T-helper 1 cell (primary cell): Measurements from ENCODE around the gene TAX1BP1.

Experiments
- DNase-seq, 5 donors: peaks; one replicate each; pipeline ENCODE4 v3.0.0-alpha.2; 2012 to 2020

Gene TAX1BP1

DNA sequence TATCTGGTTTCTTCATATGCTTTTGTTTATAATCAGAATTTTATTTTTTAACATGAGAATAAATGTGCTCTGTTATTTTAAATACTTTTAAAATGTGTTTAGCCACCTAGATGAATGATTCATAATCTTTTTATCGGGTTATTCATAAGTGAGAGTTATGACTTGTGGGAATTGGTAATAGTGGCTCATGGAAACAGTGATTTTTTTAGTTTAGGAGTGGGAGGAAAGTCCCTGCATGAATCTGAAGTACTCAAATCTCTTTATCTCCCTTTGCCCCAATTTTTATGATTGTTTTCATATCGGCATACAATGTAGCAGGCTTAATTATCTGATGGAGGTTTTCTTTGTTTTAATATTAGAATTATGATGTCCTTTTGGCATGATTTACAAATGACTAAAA is 42.9 kb downstream of the TAX1BP1 start:
- DNase-seq, result no peak

GRCh38 chr7:27784399-27785053 is 44.6 kb downstream of the TAX1BP1 start:
- DNase-seq, result peak in 2 of 5 donors; percentile 25 to 31

DNA sequence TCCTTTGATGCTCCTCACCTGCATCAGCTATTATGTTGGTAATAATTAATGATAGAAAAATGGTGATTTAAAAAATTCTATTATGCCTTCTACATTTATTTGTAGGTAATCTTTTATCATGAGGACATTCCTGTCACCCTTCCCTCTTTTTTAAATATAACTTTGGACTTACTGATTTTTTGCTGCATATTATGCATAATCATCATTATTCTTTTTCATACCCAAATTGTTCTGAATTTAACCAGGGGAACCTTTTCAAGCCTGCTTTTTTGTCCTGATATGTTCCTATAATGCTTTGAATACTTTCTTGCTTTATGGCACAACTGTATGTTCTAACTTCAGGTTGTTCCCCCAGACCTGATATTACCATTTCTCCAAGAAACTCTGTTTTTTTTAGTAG is 48.5 kb downstream of the TAX1BP1 start:
- no peak for DNase-seq

- no peak for DNase-seq
These were observed 53.8 kb downstream of the TAX1BP1 start for GRCh38 chr7:27793780-27794179.

DNA sequence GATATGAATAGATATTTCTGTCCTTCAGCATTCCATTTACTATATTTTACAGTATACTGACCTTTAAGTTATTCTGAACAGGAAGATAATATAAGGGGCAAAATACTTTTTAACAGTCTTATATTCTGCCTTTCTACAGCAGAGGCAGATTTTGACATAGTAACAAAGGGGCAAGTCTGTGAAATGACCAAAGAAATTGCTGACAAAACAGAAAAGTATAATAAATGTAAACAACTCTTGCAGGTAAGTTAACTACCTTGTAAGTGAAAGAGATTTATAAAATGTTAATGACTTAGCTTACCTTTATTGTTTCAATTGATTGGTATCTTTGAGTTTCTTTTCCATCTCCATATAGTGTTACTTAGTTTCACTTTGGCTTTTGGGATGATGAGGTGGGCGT is 56.0 kb downstream of the TAX1BP1 start:
- no peak for DNase-seq

GRCh38 chr7:27799212-27799611 is 59.2 kb downstream of the TAX1BP1 start:
- DNase-seq, result no peak

GRCh38 chr7:27802999-27803398 is 63.0 kb downstream of the TAX1BP1 start:
- DNase-seq, result no peak

DNA sequence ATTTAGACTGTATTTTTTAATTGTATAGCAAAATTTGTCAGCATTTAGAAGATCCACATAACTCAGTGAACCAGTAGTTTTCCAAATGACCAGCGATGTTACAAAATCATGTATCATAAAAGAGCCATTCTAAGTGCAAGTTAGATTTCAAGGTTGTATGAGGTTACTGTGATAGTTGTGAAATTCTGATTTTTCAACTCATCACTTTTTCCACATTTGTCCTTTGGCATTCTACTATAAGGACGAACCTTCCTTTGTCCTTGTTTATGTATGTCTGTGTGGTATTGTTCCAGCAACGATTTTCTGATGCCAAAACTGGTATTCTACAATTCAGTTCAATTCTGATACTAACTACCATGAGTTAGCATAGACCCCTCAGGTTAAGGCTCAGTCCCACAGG is 64.2 kb downstream of the TAX1BP1 start:
- DNase-seq, result no peak

DNA sequence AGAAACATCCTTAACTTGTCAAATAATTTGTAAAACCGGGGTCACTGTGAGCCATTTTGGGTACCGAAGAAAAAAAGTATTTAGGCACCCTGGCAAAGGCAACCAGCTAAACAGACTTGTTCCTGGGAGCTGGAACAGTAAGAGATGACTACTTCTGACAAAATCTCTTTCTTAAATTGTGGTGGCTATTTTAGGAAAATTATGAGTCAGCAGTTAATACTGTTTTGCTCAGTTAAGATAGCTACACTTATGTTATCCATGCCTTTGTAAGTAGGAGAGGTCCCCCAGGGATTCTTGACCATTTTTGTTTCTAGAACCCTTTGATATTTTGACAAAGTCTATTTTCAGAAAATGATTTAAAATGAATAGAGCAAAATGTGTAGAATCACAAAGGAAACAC is 68.7 kb downstream of the TAX1BP1 start:
- DNase-seq, result no peak

GRCh38 chr7:27810186-27810585 is 70.2 kb downstream of the TAX1BP1 start:
- no peak for DNase-seq

DNA sequence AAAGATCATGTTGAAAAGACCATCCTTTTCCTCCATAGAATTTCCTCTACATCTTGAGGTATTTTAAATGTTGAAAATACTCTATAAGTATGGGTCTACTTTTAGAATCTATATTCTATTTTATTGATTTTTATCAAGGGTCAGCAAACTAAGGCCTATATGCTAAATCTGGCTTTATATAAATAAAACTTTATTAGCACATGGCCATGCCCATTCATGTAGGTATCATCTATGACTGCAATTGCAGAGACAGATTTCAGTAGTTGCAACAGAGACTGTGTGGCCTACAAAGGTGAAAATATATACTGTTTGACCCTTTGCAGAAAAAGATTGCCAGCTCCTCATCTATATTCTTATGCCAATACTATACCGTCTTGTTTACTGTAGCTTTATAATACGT is 72.7 kb downstream of the TAX1BP1 start:
- DNase-seq, result no peak

DNA sequence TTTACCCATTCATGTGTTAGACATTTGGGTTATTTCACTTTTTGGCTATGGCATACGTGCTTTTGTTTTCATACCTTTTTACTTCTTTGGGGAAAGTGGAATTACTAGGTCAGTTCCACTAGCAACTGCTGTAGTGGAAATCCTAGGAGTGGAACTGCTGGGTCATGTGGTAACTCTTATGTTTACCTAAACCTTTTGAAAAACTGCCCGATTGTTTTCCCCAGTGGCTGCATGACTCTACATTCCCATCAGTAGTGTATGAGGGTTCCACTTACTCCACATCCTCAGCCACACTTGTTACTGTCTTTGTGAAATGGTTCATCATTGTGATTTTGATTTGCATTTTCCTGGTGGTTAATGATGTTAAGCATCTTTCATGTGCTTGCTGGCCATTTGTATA is 82.3 kb downstream of the TAX1BP1 start:
- no peak for DNase-seq

DNA sequence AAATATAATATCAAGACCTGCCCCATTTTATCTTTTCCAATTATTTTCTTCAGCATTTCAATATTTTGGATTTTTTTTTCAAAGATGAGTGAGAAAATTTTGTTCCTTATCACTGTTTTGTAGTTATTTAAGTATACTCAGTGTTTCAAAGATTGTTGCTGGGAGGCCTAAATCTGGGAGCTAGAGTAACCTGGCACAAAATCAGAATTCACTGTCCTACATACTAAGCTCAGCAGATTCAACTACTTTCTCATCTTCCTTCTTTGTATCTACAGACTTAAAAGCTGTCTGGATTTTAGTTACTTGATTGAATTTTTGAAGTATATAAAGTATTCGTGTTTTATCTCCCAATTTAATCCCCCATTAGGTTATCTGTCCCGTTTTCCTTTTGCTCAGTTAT is 85.9 kb downstream of the TAX1BP1 start:
- DNase-seq, result no peak

DNA sequence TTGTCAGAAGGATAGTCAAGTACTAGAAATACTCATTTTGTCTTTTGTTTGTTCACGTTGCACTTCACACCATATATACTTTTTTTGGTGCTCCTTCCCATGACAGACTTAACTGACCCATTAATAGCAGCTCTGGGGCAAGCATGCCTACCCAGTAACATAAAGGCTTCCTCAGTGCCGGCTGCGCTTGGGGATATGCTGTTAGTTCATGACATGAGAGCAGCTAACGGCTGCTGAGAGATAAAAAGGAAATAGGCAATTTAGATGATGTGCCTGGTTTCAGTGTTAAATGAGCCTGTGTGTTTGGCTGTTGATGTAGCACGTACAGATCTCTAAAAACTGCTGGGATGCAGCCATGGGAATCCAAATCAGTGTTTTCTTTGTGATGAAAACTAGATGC is 86.4 kb downstream of the TAX1BP1 start:
- DNase-seq, result no peak

DNA sequence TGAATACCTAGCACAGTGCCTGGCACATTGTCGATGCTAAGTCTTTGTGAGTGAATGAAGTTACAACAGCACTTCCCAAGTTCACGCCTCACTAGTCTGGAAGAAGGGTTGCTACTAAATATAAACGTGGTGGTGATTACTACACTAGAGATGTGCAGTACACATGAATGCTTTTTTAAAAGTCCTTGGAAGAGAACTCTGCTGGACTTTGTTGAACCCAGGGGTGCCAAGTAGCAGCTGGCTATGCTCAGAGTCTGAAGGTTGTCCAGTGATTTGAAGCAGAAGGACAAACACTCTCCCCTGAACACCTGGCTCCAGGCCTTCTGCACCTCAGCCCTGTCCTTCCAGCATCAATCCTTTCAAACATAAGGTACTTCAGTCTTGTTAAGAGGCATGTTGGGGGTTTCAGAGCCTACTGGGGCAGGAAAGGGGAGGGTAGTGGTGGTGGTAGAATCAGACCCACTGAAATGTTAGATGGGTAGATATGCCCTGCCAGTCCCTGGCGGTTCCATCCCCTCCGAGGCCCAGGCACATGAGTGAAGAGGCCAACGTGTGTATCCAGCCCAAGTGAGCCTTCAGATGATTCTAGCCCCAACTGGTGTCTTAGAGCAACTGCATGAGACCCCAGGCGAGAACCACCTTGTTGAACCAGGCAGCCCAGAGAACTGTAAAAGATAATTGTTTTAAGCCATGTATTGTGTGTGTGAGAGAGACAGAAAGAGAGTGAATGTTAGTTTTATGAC is 94.4 kb downstream of the TAX1BP1 start:
- DNase-seq, result no peak

DNA sequence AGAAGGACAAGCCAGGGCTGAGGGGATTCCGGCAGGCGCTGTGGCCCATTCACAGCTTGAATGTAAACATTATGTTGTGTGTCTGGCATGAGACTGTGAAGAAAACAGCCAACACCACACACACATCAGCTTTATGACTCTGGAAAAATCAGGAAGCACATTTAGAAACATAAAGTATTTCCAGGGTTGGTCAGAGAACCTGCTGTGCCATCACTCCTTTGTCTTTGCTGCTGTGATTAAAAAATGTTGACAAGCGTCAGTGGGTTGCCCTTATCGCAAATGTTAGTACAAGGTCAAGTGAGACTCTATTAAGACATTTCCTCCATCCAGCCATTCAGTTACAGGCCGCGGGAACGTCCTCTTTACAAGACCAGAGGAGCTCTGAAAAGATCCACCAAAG is 95.4 kb downstream of the TAX1BP1 start:
- DNase-seq, result no peak

- DNase-seq, result no peak
These were observed 96.6 kb downstream of the TAX1BP1 start for GRCh38 chr7:27836536-27836935.

GRCh38 chr7:27839099-27839498 is 99.1 kb downstream of the TAX1BP1 start:
- DNase-seq, result no peak

DNA sequence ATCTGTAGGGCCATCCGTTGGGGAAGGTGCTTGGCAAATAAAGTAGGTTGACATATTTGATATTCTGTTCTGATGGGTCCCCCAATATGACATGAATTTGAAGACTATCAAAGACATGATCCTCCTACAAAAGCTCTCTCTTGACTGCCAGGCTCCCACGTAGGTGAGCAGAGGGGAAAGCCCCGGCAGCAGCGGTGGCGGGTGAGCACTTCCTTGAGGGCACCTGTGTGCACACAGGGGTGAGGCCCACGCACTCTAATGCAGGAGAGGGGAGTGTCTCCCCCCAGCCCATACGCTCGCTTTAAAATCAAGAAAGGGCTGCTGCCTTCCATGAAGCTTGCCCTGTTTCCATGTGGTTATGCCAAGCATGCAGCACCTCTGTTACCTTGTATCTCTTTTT is 100.4 kb downstream of the TAX1BP1 start:
- peak in 1 of 5 donors; percentile 15 for DNase-seq

DNA sequence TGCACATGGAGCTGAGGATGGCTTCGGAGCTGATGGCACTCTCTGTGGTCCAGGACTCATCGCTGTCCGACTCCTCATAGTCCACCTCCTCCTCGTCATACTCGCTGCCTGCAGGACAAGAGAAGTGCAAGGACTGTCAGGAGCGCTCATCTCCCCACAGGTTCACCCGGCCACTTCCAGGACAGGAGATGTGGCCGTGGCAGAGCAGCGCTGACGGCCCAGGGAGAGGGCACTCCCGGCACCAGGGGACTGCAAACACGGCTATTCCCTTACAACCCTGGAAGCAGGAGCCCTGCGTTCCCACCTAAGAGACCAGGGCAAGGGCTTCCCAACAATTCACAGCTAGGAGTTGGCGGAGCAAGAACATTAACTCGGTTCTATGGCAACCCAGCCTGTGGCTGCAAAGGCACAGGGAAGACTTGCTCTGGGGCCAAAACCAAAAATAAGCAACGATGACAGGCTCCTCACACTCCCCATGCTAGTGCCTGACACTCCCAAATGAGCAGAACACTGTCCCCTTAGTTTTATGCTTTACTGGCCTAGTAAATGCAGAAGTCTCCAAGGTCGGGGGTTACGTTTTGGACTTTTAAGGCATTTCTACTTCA is 100.9 kb downstream of the TAX1BP1 start:
- no peak for DNase-seq

DNA sequence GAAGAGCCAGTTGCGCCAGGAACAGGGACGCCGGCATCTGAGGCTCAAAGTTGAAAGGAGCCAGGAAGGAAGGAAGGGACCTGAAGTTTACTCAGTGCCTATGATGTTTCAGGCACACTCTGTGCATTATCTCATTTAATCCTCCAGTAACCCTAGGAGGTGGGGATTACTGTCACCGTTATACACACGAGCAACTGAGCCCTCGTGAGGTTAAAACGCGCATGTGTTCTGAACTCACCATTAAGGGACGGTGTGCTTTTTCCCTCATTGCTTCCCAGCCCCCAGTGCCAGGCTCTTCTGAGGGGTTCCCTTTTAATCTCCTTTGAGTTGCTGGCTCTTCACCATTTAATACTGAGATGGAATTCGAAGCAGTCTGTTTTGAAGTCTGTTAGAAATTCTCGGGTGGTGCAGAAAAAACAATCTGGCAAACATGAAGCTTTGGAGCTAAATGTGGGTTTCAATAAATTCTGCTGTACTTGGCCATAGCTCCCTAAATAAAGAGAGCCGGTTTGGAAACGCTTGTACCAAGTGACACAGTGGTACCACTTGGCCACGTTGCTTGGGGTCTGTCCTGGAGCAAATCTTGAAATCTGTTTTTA is 102.2 kb downstream of the TAX1BP1 start:
- no peak for DNase-seq

GRCh38 chr7:27842851-27843250 is 102.9 kb downstream of the TAX1BP1 start:
- DNase-seq, result no peak

- DNase-seq, result no peak
These were observed 103.8 kb downstream of the TAX1BP1 start for GRCh38 chr7:27843584-27844305.
